Thyroid gland (tissue), 4 donors: ENCODE results near the gene IQGAP1. TPM values are rescaled to one million over a fixed set of nuclear protein-coding genes. Genes with fewer than 3 reads are reported as not detected.
"Not testable (repeated sequence)": the region's sequence is repeated elsewhere in the genome, so short reads cannot be mapped to it uniquely, and the experiment has no call there.

ENCODE experiments used
- DNase-seq, 2 donors: peaks; one replicate each; pipeline ENCODE4 v3.0.0-alpha.2; 2019
- H3K27ac ChIP-seq, 3 donors: fragments of 200-600 bp; sonication (generic); 1 replicate in 2 of 3; 2 replicates in 1 of 3; pipeline ENCODE4 v1.5.1; 2016 to 2019; ENCODE audit warnings: mild to moderate bottlenecking in 1 of 3, moderate library complexity in 1 of 3
- H3K27me3 ChIP-seq: fragments of 200-600 bp; sonication (generic); one replicate; pipeline ENCODE4 v1.5.1; 2019
- H3K36me3 ChIP-seq, 2 donors: fragments of 200-600 bp; sonication (generic); one replicate each; pipeline ENCODE4 v1.5.1; 2016 to 2019
- H3K4me1 ChIP-seq, 2 donors: fragments of 200-600 bp; sonication (generic); one replicate each; pipeline ENCODE4 v1.5.1; 2017 to 2019
- H3K4me3 ChIP-seq, 3 donors: fragments of 200-600 bp; sonication (generic); replicated peaks in 1 of 3; 1 replicate in 2 of 3; 2 replicates in 1 of 3; pipeline ENCODE4 v1.5.1; 2016; ENCODE audit warnings: mild to moderate bottlenecking in 1 of 3
- H3K9me3 ChIP-seq: fragments of 200-600 bp; sonication (generic); one replicate; pipeline ENCODE4 v1.5.1; 2017
- CTCF ChIP-seq, 6 experiments: fragments of 200-600 bp in 3 of 6; fragments of 450-650 bp in 3 of 6; sonication (generic) in 3 of 6; IDR thresholded peaks; one replicate each; pipeline ENCODE4 v1.5.1; 2016 to 2019; ENCODE audit warnings: antibody characterized with exemption in 6 of 6, mild to moderate bottlenecking in 2 of 6, inconsistent platforms in 1 of 6, moderate library complexity in 1 of 6
- POLR2A ChIP-seq, 2 donors: fragments of 450-650 bp; IDR thresholded peaks; one replicate each; pipeline ENCODE4 v1.6.1; 2017; ENCODE audit warnings: antibody characterized with exemption in 2 of 2, mild to moderate bottlenecking in 2 of 2, moderate library complexity in 1 of 2
- WGBS, 2 donors: methylation state at CpG; one replicate each; pipeline ENCODE4 v1.1.5; 2017; 5-methylcytosine and 5-hydroxymethylcytosine counted together
- intact Hi-C: fragments of 100-400 bp; cut with DNase I; formaldehyde crosslinking; loops from one replicate; pipeline ENCODE4 v1.15.1; 2023
- total RNA-seq, 4 donors: library from RNA; depleted of rRNA; stranded (reverse); fragments of >200 nt; gene quantifications; one replicate each; pipeline ENCODE4 v1.2.3, GENCODE V29; 2016

Gene IQGAP1
- total RNA-seq, 4 donors from 2014 or later = 222 to 290 (median 247) TPM

- Histone ChIP-seq H3K9me3 (no peaks in the 10 kb centered on the region), H3K4me1 (peaks cover 0 to 13% of the 10 kb centered on the region in 2 donors), H3K36me3 (no peaks in the 10 kb centered on the region), H3K27ac (no peak overlapping the region), H3K4me3 (no peak overlapping the region), H3K27me3 (no peaks in the 10 kb centered on the region)
- WGBS, 2 donors = 89 to 97% methylated on average over 2 of the region's 2 CpGs
- no peak for TF ChIP-seq POLR2A (IDR thresholded peaks at IDR 0.05)
- TF ChIP-seq CTCF (IDR thresholded peaks at IDR 0.05) = no peak
- intact Hi-C loops = no loop called here
- no peak for DNase-seq
Measured at GRCh38 chr15:90513448-90513847, 125.4 kb downstream of the IQGAP1 start.

DNA sequence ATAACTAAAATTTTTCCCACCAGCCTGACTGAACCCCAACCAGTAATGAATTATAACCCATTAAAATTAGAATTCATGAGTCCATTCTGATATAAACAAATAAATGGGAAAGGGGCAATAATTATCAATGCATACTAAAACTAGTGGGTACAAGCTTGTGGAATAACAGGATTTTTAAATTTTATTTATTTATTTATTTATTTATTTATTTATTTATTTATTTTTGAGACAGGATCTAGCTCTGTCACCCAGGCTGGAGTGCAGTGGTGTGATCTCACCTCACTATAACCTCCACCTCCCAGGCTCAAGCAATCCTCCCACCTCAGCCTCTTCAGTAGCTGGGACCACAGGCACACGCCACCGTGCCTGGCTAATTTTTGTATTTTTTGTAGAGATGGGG, 125.9 kb downstream of the IQGAP1 start:
- H3K4me3 ChIP-seq, H3K9me3 ChIP-seq, H3K27ac ChIP-seq, intact Hi-C loops, H3K36me3 ChIP-seq, DNase-seq, H3K27me3 ChIP-seq: not testable (repeated sequence)
- H3K4me1 ChIP-seq = peaks cover 0 to 13% of the 10 kb centered on the region in 2 donors
- 63 to 75% methylated on average over 2 of the region's 2 CpGs for WGBS, 2 donors

- intact Hi-C loops = no loop called here
- H3K36me3 ChIP-seq = no peaks in the 10 kb centered on the region
- WGBS, 2 donors = 83 to 97% methylated on average over 1 of the region's 1 CpG
- no peaks in the 10 kb centered on the region for H3K27me3 ChIP-seq
- peaks cover 0 to 4% of the 10 kb centered on the region in 2 donors for H3K4me1 ChIP-seq
- no peak overlapping the region for H3K27ac ChIP-seq
- no peaks in the 10 kb centered on the region for H3K9me3 ChIP-seq
- H3K4me3 ChIP-seq = no peak overlapping the region
- no peak for TF ChIP-seq POLR2A (IDR thresholded peaks at IDR 0.05)
- no peak for TF ChIP-seq CTCF (IDR thresholded peaks at IDR 0.05)
- DNase-seq = no peak
Measured at GRCh38 chr15:90519688-90520087, 131.6 kb downstream of the IQGAP1 start.

- Histone ChIP-seq H3K4me1 (peaks cover 0 to 4% of the 10 kb centered on the region in 2 donors), H3K27me3 (no peaks in the 10 kb centered on the region), H3K4me3 (no peak overlapping the region), H3K27ac (no peak overlapping the region), H3K9me3 (no peaks in the 10 kb centered on the region), H3K36me3 (no peaks in the 10 kb centered on the region)
- no peak for TF ChIP-seq CTCF (IDR thresholded peaks at IDR 0.05)
- TF ChIP-seq POLR2A (IDR thresholded peaks at IDR 0.05) = no peak
- intact Hi-C loops = no loop called here
- WGBS, 2 donors = 84 to 85% methylated on average over 5 of the region's 5 CpGs
- no peak for DNase-seq
Measured at GRCh38 chr15:90520365-90520764, 132.3 kb downstream of the IQGAP1 start.

- no peak for TF ChIP-seq CTCF (IDR thresholded peaks at IDR 0.05)
- TF ChIP-seq POLR2A (IDR thresholded peaks at IDR 0.05) = no peak
Measured at GRCh38 chr15:90523373-90523772, 135.3 kb downstream of the IQGAP1 start.

DNA sequence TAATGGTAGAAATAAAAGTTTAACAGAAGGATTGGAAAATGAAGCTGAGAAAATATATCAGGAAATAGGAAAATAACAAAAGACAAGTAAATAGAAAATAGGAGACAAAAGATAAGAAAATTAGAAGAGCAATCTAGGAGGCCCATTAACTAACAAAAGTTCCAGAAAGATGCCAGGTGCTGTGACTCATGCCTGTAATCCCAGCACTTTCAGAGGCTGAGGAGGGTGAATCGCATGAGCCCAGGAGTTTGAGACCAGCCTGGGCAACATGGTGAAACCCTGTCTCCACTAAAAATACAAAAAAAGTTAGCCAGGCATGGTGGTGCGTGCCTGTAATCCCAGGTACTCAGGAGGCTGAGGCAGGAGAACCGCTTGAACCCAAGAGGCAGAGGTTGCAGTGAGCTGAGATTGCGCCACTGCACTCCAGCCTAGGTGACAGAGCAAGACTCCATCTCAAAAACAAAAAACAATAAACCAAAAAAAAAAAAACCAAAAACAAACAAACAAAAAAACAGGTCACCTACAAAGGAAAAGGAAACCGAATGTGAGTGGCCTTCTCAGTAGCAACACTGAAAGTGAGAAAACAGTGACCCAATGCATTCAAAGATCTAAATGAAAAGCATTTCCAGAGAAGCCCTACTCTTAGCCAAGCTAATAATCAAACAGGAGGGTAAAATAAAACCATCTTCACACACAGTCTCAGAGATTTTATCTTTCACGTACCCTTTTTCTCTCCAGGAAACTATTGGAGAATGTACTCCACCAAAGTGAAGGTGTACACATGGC, 136.2 kb downstream of the IQGAP1 start:
- intact Hi-C loops, H3K4me3 ChIP-seq, H3K9me3 ChIP-seq, H3K4me1 ChIP-seq, H3K27ac ChIP-seq, H3K36me3 ChIP-seq, H3K27me3 ChIP-seq, DNase-seq: not testable (repeated sequence)
- WGBS, 2 donors = 86 to 91% methylated on average over 6 of the region's 6 CpGs

More at GRCh38 chr15:90523373-90523772, 135.3 kb downstream of the IQGAP1 start:
- intact Hi-C loops = no loop called here
- WGBS, 2 donors = 97% methylated on average over 3 of the region's 3 CpGs
- no peaks in the 10 kb centered on the region for H3K36me3 ChIP-seq
- no peaks in the 10 kb centered on the region for H3K4me1 ChIP-seq
- H3K9me3 ChIP-seq = no peaks in the 10 kb centered on the region
- DNase-seq = no peak
- H3K27me3 ChIP-seq = no peaks in the 10 kb centered on the region
- H3K27ac ChIP-seq = no peak overlapping the region
- no peak overlapping the region for H3K4me3 ChIP-seq
